Panc1 (cell line): ENCODE results near the gene SLC38A10. TPM values are rescaled to one million over a fixed set of nuclear protein-coding genes. Genes with fewer than 3 reads are reported as not detected.

Source experiments
- ATAC-seq: fragments of 200-7000 bp; cut with Tn5 transposase; 2 replicates; pipeline ENCODE4 v1.9.1; 2020; ENCODE audit warnings: mild to moderate bottlenecking, moderate library complexity
- BruUV-seq: library from RNA; stranded (reverse); fragments of 400-500 nt; replicated peaks from 2 replicates; lab custom pipeline; 2021; lab: Mats Ljungman, UMichigan
- CTCF ChIA-PET: fragments of 300-600 bp; sonication (Branson Sonifier 250); formaldehyde crosslinking; loops from one replicate; lab custom pipeline; 2022; ENCODE audit warnings: antibody characterized with exemption; lab: Charles Lee
- POLR2A ChIA-PET: fragments of 300-600 bp; sonication (Branson Sonifier 250); formaldehyde crosslinking; loops from one replicate; lab custom pipeline; 2022; ENCODE audit warnings: antibody characterized with exemption; lab: Charles Lee
- DNase-seq: peaks from one replicate; pipeline ENCODE4 v3.0.0-alpha.2; 2010; ENCODE audit warnings: low read depth, low spot score
- H3K27ac ChIP-seq: 2 replicates; pipeline ENCODE4 v1.5.1; 2011; ENCODE audit warnings: mild to moderate bottlenecking, low read length, inconsistent platforms
- H3K27me3 ChIP-seq: fragments of 200-500 bp; sonication (Bioruptor generic); 2 replicates; pipeline ENCODE4 v1.6.0; 2014; ENCODE audit warnings: low read length, inconsistent platforms; ENCODE audit not compliant: control insufficient read depth, insufficient read depth
- H3K36me3 ChIP-seq: fragments of 200-500 bp; sonication (Bioruptor generic); 2 replicates; pipeline ENCODE4 v1.5.1; 2014; ENCODE audit warnings: inconsistent platforms, mild to moderate bottlenecking, low read length, moderate library complexity; ENCODE audit not compliant: control insufficient read depth, insufficient read depth
- H3K4me1 ChIP-seq: 2 replicates; pipeline ENCODE4 v1.5.1; 2011; ENCODE audit warnings: inconsistent platforms, mild to moderate bottlenecking, low read length, moderate library complexity; ENCODE audit not compliant: control insufficient read depth, insufficient read depth
- H3K4me3 ChIP-seq, 2 experiments: 2 replicates each; pipeline ENCODE4 v1.5.1; 2011 to 2012; ENCODE audit warnings: low read depth in 2 of 2, low read length in 2 of 2, mild to moderate bottlenecking in 2 of 2, inconsistent platforms in 1 of 2, moderate library complexity in 1 of 2
- H3K9me3 ChIP-seq: fragments of 200-500 bp; sonication (Bioruptor generic); 2 replicates; pipeline ENCODE4 v1.5.1; 2014; ENCODE audit warnings: low read depth, mild to moderate bottlenecking, inconsistent platforms, low read length, moderate library complexity; ENCODE audit not compliant: control insufficient read depth, insufficient read depth
- POLR2AphosphoS5 ChIP-seq: IDR thresholded peaks from 2 replicates; pipeline ENCODE4 v1.6.1; 2012; ENCODE audit warnings: mild to moderate bottlenecking, low read depth, low read length, moderate library complexity
- SIN3A ChIP-seq: IDR thresholded peaks from 2 replicates; pipeline ENCODE4 v1.6.1; 2012; ENCODE audit warnings: low read depth, mild to moderate bottlenecking, low read length, moderate library complexity, borderline replicate concordance; ENCODE audit not compliant: insufficient read depth
- TCF7L2 ChIP-seq: IDR thresholded peaks from 2 replicates; pipeline ENCODE4 v1.6.1; 2011; ENCODE audit warnings: mild to moderate bottlenecking, low read depth, low read length, inconsistent platforms
- in situ Hi-C: cut with HindIII; loops from 2 replicates; pipeline ENCODE4 v1.10.0; 2016; ENCODE audit warnings: low sequenced_read_pairs, low pct_unique_long_range_greater_than_20kb
- intact Hi-C: fragments of 100-400 bp; cut with micrococcal nuclease; formaldehyde crosslinking; loops from one replicate; pipeline ENCODE4 v1.10.0; 2022; ENCODE audit not compliant: unreplicated experiment
- total RNA-seq: library from RNA; stranded (reverse); gene quantifications from one replicate; pipeline ENCODE4 v1.2.1, GENCODE V29; 2021; ENCODE audit not compliant: unreplicated experiment
- TF ChIP-seq, protein P1 (sequence below), 2 experiments: IDR thresholded peaks; 2 replicates each; pipeline ENCODE4 v1.6.1; 2011 to 2012; ENCODE audit warnings: low read depth in 2 of 2, control low read depth in 1 of 2, low read length in 1 of 2, mild to moderate bottlenecking in 1 of 2, moderate library complexity in 1 of 2; ENCODE audit not compliant: insufficient read depth in 1 of 2
- TF ChIP-seq, protein P2 (sequence below): fragments of 450-650 bp; IDR thresholded peaks from 2 replicates; pipeline ENCODE4 v1.5.1; 2017; ENCODE audit warnings: mild to moderate bottlenecking

SLC38A10 gene
- total RNA-seq, 1 experiment from 2014 or later, result 188 TPM

- ChIA-PET CTCF (no interaction called here), POLR2A (no interaction called here)
- DNase-seq (no peak), ATAC-seq (no peak)
- in situ Hi-C loops (no loop called here), intact Hi-C loops (loop anchor here (5.0 kb wide), 1 partner anchor 61 kb away; no protein-coding TSS in a partner anchor)
- no peaks in the 10 kb centered on the region for H3K9me3 ChIP-seq
- no peaks in the 10 kb centered on the region for H3K36me3 ChIP-seq
- no peaks in the 10 kb centered on the region for H3K4me1 ChIP-seq
- no peak overlapping the region for H3K27ac ChIP-seq
- no peak for TF ChIP-seq SIN3A
- TF ChIP-seq, protein P1, sequence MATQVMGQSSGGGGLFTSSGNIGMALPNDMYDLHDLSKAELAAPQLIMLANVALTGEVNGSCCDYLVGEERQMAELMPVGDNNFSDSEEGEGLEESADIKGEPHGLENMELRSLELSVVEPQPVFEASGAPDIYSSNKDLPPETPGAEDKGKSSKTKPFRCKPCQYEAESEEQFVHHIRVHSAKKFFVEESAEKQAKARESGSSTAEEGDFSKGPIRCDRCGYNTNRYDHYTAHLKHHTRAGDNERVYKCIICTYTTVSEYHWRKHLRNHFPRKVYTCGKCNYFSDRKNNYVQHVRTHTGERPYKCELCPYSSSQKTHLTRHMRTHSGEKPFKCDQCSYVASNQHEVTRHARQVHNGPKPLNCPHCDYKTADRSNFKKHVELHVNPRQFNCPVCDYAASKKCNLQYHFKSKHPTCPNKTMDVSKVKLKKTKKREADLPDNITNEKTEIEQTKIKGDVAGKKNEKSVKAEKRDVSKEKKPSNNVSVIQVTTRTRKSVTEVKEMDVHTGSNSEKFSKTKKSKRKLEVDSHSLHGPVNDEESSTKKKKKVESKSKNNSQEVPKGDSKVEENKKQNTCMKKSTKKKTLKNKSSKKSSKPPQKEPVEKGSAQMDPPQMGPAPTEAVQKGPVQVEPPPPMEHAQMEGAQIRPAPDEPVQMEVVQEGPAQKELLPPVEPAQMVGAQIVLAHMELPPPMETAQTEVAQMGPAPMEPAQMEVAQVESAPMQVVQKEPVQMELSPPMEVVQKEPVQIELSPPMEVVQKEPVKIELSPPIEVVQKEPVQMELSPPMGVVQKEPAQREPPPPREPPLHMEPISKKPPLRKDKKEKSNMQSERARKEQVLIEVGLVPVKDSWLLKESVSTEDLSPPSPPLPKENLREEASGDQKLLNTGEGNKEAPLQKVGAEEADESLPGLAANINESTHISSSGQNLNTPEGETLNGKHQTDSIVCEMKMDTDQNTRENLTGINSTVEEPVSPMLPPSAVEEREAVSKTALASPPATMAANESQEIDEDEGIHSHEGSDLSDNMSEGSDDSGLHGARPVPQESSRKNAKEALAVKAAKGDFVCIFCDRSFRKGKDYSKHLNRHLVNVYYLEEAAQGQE (IDR thresholded peaks at IDR 0.05; ENCODE audit: insufficient read depth in 1 of 2, low read depth in 2 of 2, low read length in 1 of 2), result no peak
- TF ChIP-seq, protein P2, sequence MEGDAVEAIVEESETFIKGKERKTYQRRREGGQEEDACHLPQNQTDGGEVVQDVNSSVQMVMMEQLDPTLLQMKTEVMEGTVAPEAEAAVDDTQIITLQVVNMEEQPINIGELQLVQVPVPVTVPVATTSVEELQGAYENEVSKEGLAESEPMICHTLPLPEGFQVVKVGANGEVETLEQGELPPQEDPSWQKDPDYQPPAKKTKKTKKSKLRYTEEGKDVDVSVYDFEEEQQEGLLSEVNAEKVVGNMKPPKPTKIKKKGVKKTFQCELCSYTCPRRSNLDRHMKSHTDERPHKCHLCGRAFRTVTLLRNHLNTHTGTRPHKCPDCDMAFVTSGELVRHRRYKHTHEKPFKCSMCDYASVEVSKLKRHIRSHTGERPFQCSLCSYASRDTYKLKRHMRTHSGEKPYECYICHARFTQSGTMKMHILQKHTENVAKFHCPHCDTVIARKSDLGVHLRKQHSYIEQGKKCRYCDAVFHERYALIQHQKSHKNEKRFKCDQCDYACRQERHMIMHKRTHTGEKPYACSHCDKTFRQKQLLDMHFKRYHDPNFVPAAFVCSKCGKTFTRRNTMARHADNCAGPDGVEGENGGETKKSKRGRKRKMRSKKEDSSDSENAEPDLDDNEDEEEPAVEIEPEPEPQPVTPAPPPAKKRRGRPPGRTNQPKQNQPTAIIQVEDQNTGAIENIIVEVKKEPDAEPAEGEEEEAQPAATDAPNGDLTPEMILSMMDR, result no peak
- TF ChIP-seq TCF7L2, result no peak
- no peak for TF ChIP-seq POLR2AphosphoS5
- no peaks in the 10 kb centered on the region for H3K27me3 ChIP-seq
- no peak overlapping the region for H3K4me3 ChIP-seq
- no TSS peak for BruUV-seq
These were observed 92.0 kb downstream of the SLC38A10 start for GRCh38 chr17:81203136-81203535.

GRCh38 chr17:81202318-81202717, 92.8 kb downstream of the SLC38A10 start:
- H3K9me3 ChIP-seq, result no peaks in the 10 kb centered on the region
- ChIA-PET POLR2A (interaction anchor here (0.7 kb wide), 2 partner anchors 58 to 252 kb away, joined by 3 to 6 read pairs; no protein-coding TSS in a partner anchor), CTCF (no interaction called here)
- H3K27me3 ChIP-seq, result no peaks in the 10 kb centered on the region
- in situ Hi-C loops, result no loop called here
- ATAC-seq (no peak), DNase-seq (no peak)
- no TSS peak for BruUV-seq
- TF ChIP-seq, protein P2, result no peak
- no peak for TF ChIP-seq SIN3A
- TF ChIP-seq TCF7L2, result no peak
- TF ChIP-seq, protein P1 (IDR thresholded peaks at IDR 0.05; ENCODE audit: insufficient read depth in 1 of 2, low read depth in 2 of 2, low read length in 1 of 2), result no peak
- no peak for TF ChIP-seq POLR2AphosphoS5
- no peak overlapping the region for H3K27ac ChIP-seq
- intact Hi-C loops, result loop anchor here (5.0 kb wide), 1 partner anchor 60 kb away; no protein-coding TSS in a partner anchor
- no peaks in the 10 kb centered on the region for H3K4me1 ChIP-seq
- no peak overlapping the region for H3K4me3 ChIP-seq
- H3K36me3 ChIP-seq, result no peaks in the 10 kb centered on the region
